ENCODE measurements around the gene MRPS5.

MRPS5 gene

DNA sequence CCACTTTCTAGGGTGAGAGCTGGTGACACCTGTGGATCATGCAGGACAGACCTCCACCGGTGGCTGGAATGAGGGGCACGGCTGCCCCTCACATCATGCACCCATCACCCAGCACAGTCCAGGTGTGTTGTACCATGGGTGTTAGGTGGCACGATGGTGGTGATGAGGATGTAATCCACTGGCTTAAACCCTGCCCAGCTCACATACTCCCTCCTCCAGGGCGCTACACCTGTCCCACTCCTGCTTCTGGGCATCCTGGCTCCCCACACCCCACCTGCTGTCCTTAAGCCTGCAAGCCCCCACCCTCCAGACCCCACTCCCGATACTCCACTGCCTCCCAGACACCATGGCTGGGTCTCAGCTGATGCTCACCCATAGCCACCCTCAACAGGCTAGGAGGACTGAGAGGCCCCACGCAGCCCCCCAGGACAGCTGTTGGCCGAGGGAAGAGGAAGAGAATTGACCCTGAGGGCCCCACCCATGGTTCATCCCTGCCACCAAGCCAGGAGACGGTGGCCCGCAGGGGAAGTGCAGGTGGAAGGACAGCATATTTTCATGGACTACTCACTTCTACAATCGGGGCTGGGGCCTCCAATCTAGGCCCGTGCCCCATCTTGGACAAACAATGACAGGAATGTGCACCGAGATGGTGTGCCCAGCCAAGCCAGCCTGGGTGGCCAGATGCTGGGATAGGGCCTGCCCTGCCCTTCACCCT, 61.8 kb downstream of the MRPS5 start:
- no peak for DNase-seq (ENCODE audit: low spot score)

DNA sequence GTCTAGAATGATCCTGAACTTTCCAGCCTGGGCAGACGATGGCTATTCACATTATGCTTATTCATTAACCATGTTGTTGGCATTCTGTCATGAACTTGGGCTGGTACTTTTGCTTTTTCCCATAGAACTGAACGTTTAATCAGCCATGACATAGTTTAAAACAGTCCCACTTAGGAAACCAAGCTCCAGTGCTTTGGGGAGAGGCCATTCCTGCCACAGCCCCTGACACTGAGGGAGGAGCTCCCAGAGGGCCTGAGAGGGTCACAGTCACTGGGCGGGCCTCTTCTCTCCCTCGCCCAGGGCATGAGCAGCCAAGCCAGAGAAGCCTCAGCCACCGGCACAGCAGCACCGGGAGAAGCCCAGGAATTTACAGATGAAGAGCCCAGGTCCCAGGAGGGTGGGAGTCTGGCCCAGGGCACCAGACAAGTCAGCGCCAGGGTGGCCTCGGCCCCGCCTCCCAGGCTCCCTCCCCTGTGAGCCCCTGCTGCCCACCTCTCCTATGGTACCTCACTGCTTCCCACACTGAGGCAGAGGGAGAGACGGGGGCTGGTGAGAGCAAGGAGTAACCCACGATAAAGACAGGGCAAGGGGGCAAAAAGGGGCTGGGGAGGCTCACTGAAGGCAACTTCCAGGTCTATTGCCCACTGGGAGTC, 62.5 kb downstream of the MRPS5 start:
- DNase-seq (ENCODE audit: low spot score), result no peak

DNA sequence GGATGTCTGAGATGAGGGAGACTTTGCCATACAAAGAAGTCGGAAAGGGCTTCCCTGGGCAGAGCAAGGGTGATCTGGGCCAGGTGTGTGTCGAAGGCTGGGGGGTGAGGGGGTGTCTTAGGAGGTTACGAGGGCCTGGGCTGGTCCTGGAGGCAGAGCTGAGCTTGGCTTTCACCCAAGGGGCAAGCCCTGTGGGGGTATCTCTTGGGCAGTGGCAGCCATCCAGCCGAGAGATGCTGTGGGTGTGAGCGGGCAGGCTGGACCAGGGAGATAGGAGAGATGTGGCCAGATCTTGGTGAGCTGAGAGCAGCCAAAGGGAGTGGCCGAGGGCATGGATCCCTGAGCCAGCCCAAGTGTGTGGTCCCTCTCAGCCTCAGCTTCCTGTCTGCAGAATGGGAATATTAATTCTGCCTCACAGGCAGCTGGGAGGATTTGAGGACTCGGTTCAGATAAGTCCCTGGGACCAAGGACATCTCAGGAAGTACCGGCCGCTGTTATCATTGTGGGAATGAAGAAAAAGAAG, 63.1 kb downstream of the MRPS5 start:
- DNase-seq (ENCODE audit: low spot score), result no peak

DNA sequence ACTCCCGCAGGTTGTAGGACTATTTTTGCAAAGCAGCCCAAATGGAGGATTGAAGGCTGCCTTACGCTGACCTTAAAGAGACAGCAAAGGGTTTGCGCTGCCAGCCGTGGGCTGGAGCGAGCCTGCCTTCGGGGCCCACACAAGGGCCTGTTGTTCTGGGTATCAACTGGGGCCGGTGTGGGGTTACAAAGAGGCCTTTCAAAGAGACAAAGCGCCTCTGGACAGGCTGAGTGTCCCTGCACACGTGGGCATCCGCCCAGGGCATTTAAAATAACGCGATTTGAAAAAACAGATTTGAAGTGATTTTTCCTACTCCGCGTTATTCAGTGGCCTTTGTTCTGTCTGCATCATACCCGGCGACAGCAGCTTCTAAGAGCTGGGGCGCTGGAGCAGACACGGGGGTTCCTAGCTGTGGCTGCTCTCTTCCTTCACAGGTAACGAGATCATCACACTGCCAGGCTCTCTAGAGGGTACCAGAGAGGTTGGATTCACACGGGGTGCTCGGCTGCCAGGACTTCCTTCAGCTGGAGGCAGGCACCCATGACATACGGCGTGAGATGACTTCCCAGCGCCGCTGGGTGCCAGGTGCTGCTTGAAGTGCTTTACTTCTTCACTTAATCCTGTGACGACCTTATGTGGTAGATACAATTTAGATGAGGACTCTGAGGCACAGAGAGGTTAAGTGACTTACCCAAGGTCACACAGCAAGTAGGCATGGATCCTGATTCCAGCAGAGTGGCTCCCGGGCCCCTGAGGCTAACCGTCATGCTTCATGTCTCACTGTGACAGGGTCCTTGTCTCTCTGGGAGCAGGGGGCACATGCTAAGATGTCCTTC, 63.9 kb downstream of the MRPS5 start:
- no peak for DNase-seq (ENCODE audit: low spot score)

DNA sequence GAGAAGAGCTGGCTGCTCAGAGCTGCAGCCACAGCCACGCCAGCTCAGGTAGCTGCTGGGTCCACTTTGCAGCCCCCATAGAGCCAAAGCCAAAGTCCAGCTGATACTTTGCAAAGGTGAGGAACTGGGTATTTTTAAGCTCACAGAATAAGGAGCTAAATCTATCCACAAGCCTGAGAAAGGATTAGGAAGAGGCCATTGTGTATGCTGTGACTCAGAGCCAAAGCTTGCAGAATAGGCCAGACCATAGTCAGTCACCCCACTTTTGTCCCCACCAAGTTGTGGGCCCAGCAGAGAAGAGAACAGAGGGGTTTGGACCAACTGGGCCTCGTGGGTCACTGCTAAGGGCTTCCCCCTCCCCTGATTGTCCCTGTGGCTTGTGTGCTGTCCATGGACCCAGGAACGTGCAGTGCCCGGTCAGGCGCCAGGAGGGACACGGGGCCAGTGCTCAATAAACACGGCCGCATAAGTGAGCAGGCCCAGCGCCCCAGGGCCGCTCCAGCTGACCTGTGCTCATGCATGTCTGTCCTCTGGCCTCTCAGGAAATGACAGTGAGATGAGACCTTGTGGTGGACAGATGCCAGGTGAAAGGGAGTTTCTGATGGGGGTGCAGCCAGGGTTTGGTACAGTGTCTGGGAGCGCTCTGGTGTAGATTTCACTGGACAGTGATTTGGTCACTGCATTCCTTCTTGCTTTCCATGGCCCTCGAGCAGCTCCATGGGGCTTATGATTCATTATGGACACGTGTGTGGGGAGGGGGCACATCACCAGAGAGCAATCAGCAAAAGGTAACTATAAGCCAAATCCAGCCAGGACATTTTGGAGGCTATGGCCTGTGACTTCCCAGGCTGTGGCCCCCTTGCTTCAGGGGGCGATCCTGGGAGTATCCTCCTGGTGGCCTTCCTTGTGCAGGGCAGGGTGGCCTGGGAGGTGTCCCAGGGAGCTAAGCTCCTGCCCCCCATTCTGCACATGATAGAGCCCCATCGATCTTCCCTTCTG, 64.8 kb downstream of the MRPS5 start:
- DNase-seq (ENCODE audit: low spot score), result no peak

DNA sequence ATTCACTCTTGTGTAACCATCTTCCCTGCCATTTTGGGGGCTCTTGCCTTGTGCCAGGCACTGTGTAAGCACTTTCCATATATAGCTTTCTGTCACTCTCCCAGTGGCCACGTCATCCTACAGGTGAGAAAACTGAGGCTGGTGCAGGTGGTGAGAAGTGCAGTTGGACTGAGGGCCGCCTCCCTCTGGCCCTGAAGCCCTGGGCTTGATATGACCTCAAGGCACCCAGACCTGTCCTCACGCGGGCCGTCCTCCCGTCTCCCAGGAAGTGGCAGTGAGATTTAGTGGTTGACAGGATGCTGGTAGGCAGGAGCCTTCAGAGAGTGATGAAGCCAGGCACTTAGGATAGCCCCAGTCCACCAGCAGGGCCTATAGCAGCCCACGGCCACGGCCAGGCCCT, 65.6 kb downstream of the MRPS5 start:
- no peak for DNase-seq (ENCODE audit: low spot score)

DNA sequence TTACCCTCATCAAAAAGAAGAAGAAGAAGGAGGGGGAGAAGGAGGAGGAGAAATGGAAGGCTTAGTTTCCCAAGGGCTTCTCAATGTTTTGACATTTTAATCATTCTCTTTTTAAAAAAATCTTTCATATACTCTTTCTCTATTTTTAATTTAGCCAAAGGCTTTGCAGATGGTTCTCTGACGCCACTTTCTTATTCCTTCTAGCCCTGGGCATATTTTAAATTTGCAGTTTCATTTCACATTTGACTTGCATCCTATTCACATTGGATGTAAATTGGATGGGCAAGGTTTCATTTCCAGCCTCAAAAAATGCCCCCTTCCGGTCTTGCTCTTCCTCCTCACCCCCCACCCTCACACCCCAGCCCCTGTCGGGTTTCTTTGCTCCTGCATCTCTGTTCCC, 66.3 kb downstream of the MRPS5 start:
- DNase-seq (ENCODE audit: low spot score), result no peak

DNA sequence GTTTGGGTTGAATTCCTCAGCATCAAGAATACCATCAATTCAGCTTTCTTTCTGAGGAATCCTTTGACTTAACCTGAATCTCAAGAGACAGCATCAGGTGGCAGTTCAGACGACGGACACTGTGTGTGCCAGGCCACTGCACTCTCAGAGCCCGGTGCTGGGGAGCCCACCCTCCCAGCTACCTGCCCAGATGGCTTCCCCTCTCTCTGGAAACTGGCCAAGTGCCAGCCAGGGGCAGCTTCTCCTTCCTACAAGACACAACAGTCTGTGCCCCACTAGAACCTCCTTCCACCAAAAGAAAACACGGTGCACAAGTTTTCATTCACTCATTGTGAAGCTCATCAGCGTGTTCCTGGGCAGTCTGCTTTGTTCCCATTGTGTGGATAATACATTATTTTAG, 67.6 kb downstream of the MRPS5 start:
- no peak for DNase-seq (ENCODE audit: low spot score)

DNA sequence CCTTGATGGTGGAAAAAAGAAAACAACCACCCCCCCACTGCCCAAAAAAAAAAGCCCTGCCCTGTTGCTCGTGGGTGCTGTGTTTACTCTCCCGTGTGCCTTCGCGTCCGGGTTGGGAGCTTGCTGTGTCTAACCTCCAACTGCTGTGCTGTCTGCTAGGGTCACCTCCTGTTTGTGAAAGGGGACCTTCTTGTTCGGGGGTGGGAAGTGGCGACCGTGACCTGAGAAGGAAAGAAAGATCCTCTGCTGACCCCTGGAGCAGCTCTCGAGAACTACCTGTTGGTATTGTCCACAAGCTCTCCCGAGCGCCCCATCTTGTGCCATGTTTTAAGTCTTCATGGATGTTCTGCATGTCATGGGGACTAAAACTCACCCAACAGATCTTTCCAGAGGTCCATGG, 68.1 kb downstream of the MRPS5 start:
- peak; percentile 9 for DNase-seq (ENCODE audit: low spot score)

DNA sequence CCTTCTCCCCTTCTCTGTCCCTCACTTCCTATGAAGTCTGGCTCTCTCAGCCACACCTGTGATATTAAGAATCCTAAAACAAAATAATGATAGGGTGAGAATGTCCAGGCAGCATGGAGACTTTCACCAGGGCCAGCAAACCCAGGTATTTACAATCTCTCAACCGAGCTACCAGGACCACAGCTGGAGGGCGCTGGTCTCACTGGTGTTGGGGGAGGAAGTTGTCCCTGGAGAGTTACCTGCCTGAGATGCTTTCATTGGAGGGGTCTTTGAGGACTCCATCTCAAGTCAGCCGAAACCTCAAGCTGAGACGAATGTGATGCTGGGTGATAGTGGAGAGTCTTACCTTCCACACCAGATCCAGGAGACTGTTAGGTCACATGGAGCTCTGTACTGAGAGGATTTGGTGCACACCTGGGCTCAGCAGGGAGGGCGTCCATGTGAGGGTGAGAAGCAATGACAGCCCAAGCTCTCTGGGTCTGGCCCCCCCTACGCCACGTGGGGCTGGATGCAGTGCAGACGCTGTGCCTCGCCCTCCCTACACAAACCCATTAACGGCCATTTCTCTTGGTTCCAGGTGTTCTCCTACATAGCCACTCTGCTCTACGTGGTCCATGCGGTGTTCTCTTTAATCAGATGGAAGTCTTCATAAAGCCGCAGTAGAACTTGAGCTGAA, 68.7 kb downstream of the MRPS5 start:
- DNase-seq (ENCODE audit: low spot score), result no peak

DNA sequence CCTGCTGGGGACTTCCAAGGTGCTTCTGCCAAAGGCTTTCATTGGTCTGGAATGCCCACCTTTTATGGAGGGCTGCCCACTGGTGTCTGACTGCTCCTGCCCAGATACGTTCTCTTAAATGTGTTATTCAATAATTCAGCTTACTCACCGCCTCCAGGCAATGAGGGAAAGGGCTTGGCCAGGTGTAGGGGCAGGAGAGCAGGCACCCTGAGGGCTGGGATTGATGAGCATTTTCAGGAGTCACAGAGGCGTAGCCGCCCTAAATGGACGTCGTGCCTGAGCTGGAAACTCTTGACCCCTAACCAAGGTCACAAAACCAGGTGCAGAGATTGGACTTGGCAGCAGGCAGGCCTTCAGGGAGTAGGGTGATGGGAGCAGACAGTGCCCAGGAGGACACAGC, 69.3 kb downstream of the MRPS5 start:
- DNase-seq (ENCODE audit: low spot score), result no peak

DNA sequence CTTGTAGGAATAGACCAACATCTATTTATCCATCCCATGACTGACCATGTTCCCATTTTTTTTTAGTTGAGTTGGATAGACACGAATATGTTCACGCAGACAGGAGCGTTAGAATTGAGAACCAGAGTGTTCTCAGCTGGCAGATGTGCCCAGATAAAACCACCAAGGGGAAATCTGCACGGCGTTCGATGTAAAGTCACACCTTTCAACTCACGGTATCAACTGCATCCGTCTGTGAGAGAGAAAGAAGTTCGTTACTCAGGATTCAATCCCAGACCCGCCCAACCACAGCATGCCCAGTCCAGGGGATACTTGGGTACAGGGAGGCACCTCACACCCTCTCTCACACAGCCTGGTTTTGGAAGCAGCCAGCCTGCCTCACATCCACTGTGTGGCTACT, 70.0 kb downstream of the MRPS5 start:
- no peak for DNase-seq (ENCODE audit: low spot score)

DNA sequence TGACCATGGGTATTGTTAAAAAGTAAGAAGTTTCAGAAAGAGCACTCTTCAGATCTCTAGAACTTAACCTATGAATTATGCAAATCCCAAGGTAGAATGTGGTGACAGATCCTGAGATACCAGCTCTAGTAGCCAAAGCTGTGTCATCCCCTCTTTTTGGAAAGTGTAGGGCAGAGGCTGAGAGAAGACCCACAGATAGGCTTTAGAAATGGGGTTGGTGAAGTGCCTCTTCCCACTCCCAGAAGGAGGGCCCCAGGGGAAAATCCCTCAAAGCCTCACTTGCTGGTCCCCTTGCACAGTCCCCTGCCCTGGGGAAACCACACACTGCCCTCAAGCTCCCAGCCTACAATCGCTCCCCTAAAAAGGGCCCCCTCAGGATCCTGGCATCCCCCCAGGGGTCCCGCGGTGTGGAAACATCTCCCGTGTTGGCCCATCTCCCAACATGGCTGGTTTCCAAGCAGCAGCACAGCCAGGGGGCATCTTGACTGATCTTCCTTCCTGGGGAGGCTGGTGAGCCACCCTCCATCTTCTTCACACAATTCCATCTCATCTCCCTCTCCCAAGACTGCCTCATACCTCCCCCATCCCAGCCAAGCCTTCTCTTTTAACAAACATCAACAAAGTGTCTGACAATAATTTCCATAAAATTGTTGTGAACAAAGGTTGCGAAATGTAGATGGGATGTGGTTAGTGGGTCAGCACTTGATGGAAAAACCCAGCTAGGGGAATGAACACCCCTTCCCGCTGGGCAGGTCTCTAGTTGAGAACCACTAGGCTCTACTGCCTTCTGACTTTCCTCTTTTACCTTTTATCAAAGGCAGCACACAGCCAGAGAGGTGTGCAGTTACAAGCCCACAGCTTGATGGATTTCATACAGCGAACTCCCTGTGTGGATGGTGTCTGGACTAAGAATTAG, 71.0 kb downstream of the MRPS5 start:
- no peak for DNase-seq (ENCODE audit: low spot score)

DNA sequence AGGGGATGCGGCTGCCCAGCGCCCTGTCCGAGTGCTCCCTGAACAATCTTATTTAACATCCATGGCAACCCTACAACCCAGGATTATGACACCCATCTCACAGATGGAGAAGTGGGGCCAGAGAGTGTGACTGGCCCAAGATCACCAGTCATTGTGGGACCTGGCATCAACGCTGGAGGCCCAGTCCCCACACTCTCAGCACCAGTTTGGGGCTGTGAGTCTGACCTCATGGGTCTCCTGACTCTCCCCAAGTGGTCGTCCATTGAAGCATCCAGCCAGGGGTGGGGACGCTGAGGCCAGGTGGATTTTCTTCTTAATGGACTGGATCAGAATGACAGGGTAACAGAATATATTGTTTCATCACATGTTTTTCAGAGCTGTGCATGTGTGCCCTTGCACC, 71.6 kb downstream of the MRPS5 start:
- DNase-seq (ENCODE audit: low spot score), result no peak

DNA sequence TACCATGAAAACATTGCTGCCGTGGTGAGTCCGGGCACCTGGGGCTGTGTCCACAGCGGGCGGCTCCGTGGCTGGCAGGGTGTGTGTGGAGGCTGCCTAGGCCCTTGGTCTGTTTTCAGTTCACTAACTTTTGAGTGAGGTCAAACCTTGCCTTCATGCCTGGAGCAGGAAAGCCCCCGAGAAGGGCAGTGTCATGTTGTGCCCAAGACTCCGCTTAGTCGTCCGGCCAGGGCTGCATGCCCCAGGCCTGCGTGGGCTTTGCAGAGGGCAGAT, 72.0 kb downstream of the MRPS5 start:
- no peak for DNase-seq (ENCODE audit: low spot score)

DNA sequence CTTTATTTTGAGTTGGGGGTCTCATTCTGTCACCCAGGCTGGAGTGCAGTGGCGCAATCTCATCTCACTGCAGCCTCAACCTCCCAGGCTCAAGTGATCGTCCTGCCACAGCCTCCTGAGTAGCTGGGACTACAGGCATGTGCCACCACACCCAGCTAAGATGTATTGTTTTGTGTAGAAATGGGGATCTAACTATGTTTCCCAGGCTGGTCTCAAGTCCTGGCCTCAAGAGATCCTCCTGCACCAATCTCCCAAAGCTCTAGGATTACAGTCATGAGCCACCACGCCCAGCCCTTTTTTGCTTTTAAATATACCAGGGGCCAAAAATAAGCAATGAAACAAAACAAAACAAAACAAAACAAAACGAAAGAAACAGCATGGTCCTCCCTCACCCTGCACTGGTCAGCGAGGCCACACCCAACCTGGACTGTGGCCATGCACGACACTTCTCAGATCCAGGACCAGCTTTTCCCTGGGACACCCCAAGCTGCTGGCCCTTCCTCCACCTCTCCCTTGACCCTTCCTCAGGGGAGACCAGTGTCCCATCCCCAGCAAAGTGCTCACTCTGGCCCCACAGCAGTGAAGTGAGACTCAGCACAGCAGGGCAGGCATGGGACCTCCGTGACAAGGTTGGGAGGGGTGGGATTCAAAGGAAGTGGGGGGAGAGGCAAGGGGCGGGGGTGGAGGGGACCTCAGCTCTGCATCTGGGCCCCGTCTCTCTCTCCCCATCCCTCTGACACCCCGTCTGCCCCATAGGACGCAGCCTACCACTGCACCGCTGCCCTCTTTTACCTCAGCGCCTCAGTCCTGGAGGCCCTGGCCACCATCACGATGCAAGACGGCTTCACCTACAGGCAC, 72.6 kb downstream of the MRPS5 start:
- DNase-seq (ENCODE audit: low spot score), result no peak

DNA sequence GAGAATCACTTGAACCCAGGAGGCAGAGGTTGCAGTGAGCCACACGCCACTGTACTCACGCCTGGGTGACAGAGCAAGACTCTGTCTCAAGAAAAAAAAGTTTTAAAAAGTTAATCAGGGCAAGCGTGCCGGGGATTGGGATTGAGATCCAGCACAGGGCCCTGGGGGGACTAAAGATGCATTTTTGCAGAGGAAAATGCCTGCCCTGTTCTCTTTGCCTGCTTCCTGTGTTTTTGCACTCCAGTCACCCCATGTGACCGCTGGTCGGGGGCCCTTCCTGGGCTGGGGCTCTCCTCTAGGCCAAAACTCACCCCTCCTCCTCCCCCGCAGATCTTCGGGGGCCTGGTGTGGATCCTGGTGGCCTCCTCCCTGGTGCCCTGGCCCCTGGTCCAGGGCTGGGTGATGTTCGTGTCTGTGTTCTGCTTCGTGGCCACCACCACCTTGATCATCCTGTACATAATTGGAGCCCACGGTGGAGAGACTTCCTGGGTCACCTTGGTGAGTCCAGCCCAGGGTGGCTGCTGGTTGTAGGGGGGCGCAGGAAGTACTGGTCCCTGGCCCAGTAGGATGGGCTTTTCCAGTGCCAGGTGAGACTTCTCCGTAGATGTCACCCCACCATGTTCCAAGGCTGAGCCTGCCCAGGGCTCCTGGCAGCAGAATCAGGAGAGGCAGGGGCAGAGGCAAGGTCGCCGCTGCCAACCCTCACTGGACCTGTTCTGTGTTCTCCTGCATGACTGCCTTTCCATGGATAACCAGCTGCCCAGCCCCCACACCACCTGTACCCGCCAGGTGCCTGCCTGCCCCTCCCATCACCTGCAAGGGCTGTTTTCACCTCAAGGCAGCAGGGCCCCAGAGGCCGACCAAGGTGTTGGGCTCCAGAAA, 73.7 kb downstream of the MRPS5 start:
- DNase-seq (ENCODE audit: low spot score), result no peak

DNA sequence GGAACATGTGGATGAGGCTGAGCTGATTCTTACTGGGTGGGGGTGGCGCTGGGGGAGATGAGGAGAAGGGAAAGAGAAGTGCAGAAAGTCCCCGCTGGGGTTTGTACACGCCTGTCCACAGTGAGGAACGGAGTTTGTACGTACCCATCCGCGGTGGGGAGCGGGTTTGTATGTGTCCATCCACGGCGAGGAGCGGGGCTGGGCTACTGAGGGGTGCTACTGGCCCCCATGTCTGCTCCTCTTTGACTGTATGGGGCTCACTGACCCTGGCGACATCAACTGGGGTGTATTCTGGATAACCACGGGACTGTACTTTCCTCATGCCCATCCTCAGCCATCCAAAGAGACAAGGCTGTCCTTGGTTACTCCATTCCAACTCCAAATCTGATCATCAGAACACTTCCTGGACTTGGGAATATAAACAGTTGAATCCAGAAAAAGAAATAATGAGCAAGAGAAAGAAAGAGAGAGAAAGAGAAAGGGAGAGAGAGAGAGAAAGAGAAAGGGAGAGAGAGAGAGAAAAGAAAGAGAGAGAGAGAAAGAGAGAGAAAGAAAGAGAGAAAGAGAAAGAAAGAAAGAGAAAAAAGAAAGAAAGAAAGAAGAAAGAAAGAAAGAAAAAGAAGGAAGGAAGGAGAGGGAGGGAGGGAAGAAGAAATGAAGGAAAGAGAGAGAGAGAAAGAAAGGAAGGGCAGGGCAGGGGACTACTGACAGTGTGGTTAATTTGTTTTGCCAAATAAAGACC, 75.1 kb downstream of the MRPS5 start:
- DNase-seq (ENCODE audit: low spot score), result no peak
